Smooth muscle cell of the coronary artery (primary cell): Measurements from ENCODE around the gene PRPF39. TPM values are rescaled to one million over a fixed set of nuclear protein-coding genes. Genes with fewer than 3 reads are reported as not detected.

Experiments
- total RNA-seq: library from RNA; depleted of rRNA; stranded (reverse); fragments of >200 nt; gene quantifications from 2 replicates; pipeline ENCODE4 v1.2.3, GENCODE V29; 2014; ENCODE audit warnings: low replicate concordance

The PRPF39 gene, protein sequence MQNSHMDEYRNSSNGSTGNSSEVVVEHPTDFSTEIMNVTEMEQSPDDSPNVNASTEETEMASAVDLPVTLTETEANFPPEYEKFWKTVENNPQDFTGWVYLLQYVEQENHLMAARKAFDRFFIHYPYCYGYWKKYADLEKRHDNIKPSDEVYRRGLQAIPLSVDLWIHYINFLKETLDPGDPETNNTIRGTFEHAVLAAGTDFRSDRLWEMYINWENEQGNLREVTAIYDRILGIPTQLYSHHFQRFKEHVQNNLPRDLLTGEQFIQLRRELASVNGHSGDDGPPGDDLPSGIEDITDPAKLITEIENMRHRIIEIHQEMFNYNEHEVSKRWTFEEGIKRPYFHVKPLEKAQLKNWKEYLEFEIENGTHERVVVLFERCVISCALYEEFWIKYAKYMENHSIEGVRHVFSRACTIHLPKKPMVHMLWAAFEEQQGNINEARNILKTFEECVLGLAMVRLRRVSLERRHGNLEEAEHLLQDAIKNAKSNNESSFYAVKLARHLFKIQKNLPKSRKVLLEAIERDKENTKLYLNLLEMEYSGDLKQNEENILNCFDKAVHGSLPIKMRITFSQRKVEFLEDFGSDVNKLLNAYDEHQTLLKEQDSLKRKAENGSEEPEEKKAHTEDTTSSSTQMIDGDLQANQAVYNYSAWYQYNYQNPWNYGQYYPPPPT
- total RNA-seq: 19.5 and 39.9 TPM in 2 replicates

DNA sequence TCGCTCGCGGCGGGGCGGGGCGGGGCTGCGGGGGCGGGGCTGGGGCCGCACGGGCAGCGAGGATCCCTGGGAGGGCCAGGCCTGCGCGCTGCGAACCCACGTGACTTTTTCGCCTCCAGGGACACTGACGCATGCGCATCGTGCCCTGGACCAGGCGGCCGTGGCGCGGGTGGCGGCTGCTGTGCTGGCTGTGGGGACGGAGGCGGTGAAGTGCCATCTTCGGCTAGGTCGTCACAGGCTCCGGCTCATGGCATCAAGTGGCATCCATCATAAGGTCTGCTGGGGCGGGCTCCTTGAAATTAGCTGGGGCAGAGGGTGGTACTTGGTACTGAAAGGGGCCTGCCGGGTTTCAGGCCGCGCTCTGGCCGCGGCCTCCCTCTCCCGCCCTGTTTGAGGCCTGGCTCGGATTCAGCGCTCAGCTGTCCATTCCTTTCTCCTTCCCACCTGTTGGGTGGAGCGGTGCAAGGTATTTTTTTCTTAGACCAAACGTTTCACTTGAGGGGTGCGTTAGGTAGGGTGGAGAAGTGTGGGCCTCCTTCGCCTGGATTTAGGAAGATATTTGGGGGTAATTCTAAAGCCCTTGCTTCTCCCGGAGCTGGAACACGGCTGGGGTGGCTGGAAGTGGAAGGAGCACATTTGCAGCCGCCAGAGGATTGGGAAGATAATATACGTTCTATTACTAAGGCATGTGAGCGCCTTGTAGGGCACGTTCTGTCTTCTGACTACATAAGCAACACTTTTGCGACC, at the start of gene PRPF39:
Gene PRPF39 (plus strand): TSS at position 141 of the 747 bp plus-strand sequence. CDS start 11,124 bp downstream, outside the sequence.

DNA sequence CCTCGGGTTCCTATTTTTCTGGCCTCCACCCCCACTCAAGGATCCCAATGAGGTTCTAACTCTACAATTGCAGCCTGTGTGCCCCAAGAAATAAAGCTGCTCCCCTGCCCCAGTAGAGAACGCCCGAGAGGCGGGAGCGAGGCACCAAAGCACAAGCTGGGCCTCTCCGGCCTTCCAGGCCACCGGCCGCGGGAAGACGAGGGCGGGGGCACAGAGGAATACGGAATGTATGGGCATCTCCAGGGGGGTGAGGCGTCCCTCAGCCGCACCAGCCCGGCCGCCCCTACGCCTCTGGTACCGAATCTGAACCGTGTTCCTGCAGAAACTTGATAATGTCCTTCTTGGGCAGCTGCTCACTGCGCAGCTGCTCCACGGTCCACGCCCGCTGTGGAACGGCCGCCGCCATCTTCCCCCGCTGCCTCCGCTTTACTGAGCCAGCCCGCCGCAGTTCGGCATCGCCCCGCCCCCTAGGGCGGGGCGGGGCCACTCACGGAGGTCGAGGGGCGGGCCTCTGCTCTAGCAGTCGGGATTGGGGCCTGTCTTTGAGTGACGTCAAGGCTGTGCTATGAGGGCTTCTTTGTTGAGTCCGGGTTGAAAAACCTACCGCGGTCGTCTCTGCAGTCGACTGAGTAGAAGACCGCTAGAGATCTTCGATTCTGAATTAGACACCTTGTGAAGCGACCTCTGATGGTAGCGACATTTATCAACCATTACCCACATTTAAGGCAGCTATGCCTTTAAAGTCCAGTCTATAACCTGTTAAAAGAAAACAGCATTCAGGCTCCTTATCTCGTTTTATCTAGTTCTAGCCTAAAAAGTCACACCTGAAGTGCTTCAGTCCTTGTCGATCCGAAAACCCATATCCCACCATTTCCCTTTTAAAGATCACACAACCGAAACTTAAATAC, 50.4 kb downstream of the PRPF39 start, which contains the start of gene FKBP3:
Gene FKBP3 (minus strand): TSS at position 431 of the 908 bp plus-strand sequence. CDS start 25 bp downstream, at position 406.

DNA sequence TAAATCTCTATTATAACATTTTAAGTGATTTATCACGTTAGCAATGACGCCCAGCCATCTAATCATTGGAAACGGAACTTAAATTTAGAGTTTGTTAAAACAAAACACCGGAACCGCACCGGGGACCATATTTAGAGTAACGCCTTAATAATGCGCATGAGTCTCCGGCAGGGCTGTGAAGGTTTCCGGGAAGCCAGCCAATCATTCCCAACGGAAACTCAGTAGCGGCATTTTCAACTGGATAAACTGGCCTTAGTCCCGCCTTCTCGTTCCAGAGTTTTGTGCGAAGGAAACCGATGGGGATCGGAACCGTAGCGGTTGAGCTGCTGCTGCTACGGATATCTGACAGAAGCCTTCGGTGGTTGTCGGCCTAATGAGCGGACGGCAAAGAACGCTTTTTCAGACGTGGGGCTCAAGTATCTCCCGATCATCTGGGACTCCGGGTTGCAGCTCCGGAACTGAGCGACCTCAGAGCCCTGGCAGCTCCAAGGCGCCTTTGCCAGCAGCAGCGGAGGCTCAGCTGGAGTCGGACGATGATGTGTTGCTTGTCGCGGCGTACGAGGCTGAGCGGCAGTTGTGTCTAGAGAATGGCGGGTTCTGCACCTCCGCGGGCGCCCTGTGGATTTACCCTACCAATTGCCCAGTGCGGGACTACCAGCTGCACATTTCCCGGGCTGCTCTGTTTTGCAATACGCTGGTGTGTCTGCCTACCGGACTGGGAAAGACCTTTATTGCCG, 51.9 kb downstream of the PRPF39 start, which contains the start of gene FANCM:
Gene FANCM (plus strand): TSS at position 272 of the 737 bp plus-strand sequence. CDS start 102 bp downstream, at position 374.

Other genes starting within 250 kb of the PRPF39 start
- gene KLHL28, start 122.2 kb upstream of the PRPF39 start, total RNA-seq: 9.6 and 12.2 TPM in 2 replicates
- 11.4 and 14.7 TPM in 2 replicates for gene TOGARAM1, start 121.9 kb upstream of the PRPF39 start, total RNA-seq
- gene FKBP3, start 50.4 kb downstream of the PRPF39 start, total RNA-seq: 8.5 and 23.8 TPM in 2 replicates
- gene FANCM, start 51.8 kb downstream of the PRPF39 start, total RNA-seq: 2.2 and 4.1 TPM in 2 replicates
- 11.3 and 16.9 TPM in 2 replicates for gene MIS18BP1, start 169.1 kb downstream of the PRPF39 start, total RNA-seq